Right kidney (tissue), 1 donor: ENCODE results near the gene PCED1B.
"Not testable (repeated sequence)": the region's sequence is repeated elsewhere in the genome, so short reads cannot be mapped to it uniquely, and the experiment has no call there.

Experiments used
- DNase-seq: peaks from one replicate; pipeline ENCODE4 v3.0.0-alpha.2; 2016

Gene PCED1B

GRCh38 chr12:47170281-47170680 is 90.9 kb downstream of the PCED1B start:
- DNase-seq = not testable (repeated sequence)

GRCh38 chr12:47178014-47178413 is 98.6 kb downstream of the PCED1B start:
- DNase-seq = no peak

DNA sequence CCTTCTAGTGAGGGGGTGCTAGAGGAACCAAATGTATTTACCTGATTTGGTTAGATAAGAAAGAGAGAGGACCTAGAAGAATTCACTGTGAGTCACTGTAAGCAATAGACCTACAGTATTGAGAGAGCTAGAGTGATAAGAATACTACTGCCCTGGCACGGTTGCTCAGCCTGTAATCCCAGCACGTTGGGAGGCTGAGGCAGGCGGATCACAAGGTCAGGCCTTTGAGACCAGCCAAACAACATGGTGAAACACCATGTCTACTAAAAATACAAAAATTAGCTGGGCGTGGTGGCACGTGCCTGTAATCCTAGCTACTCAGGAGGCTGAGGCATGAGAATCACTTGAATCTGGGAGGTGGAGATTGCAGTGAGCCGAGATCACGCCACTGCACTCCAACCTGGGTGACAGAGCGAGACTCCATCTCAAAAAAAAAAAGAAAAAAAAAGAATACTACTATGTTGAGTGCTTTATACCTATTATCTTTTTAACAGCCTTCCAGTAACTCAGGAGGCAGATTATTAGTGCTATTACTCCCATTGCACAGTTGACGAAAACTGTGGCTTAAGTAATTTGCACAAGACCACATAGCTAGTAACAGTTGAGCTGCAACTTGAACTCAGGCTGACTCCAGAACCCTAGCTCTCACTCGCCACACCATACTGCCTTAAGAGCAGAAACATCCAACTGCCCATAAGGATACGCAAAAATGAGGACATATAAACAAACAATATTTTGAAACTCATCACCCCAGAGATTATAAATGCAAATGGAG is 102.9 kb downstream of the PCED1B start:
- not testable (repeated sequence) for DNase-seq

DNA sequence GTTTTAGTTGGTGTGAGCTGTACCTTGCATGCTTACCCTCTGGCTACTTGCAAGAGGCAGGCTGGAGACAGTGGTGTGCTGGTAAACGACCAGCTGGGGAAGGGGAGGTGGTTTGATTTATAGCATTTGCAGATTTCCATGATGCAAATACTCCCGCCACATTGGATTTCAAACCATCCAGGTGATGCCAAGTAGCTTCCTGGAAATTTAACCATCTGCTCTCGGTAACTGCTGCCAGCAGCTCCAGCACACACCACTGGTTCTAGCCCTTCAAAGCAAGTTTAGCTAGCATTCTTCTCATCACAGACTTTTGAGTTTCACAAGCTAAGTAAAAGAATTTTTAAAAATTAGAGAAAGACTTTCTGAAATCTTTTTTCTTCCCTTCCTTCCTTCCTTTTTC is 104.8 kb downstream of the PCED1B start:
- no peak for DNase-seq

DNA sequence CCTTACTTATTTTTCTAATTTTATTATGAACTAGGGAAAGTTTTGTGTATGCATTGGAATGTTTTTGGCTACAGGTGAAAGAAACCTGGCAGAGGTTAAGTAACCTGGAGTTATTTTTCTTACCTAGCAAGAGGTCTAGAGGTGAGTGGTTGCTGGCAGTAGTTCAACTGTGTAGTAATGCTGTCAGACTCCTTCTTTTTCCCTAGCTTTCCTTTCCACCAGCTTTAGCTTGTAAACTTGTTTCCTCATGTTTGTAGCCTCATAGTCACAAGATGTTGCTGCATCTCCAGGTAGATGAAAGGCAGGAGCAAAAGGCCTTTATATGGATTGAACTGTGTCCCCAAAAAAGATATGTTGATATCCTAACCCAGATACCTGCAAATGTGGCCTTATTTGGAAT is 105.4 kb downstream of the PCED1B start:
- DNase-seq = no peak

DNA sequence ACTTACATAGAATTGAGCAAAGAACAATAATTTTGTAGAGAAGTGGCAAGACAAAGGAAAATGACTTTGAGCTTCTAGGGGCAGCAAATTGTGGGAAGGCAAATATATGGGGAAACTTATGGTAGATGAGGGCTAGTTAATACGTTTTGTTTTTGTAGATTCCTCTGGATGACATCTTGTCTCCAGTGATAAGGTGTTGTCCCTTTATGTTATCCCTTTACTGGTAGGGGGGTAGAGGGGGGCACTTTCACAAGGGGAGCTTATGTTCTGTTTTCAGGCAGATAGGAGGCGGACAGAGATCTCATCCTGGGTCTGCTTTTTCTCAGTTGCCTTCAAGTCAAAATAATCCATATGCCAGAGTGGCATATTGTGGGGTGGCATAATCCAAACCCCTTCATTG is 106.8 kb downstream of the PCED1B start:
- DNase-seq = no peak

GRCh38 chr12:47188576-47189441 is 109.4 kb downstream of the PCED1B start:
- no peak for DNase-seq

DNA sequence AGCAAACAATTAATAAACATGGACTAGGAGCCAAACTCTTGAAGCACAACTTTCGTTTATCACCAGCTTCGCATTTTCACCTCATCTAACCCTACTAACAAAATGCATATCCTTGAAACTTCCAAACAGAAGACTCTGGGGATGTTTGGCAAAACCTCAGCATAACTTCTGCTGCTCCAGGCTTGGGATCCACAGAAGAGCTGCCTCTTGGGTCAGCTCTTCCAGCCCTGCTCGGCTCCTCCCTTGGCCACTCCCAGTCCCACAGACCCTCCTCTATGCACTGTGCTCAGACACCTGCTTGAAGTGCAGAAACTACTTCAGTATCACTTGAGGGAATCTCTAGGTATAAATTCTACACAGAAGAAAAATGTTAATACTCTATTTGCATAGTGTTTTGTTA is 110.3 kb downstream of the PCED1B start:
- DNase-seq = no peak

- no peak for DNase-seq
These were observed 110.9 kb downstream of the PCED1B start for GRCh38 chr12:47190271-47190750.

GRCh38 chr12:47190905-47191304 is 111.5 kb downstream of the PCED1B start:
- no peak for DNase-seq

DNA sequence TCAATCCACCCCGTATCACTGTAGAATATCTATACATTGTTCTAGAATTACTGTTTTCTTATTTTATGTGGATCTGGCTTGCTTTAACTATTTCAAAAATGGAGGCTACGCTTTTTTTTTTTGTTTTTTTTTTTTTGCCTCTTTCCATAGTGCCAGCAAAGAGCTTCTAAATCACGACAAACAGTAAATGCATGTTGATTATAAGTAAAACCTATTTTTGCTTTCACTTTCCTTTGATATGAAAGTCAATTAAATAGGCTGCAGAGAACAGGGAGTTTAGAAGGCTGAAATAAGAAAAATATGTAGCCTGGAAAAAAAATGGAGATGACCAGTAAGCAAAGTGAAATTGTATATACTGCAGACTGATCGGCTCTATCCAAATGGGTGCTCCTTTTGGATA is 112.6 kb downstream of the PCED1B start:
- no peak for DNase-seq

- no peak for DNase-seq
These were observed 113.6 kb downstream of the PCED1B start for GRCh38 chr12:47193066-47193465.

- no peak for DNase-seq
These were observed 115.1 kb downstream of the PCED1B start for GRCh38 chr12:47194501-47194900.

GRCh38 chr12:47200446-47200845 is 121.0 kb downstream of the PCED1B start:
- DNase-seq = no peak

- not testable (repeated sequence) for DNase-seq
These were observed 121.8 kb downstream of the PCED1B start for GRCh38 chr12:47201190-47201589.

GRCh38 chr12:47202176-47202575 is 122.8 kb downstream of the PCED1B start:
- DNase-seq = no peak

DNA sequence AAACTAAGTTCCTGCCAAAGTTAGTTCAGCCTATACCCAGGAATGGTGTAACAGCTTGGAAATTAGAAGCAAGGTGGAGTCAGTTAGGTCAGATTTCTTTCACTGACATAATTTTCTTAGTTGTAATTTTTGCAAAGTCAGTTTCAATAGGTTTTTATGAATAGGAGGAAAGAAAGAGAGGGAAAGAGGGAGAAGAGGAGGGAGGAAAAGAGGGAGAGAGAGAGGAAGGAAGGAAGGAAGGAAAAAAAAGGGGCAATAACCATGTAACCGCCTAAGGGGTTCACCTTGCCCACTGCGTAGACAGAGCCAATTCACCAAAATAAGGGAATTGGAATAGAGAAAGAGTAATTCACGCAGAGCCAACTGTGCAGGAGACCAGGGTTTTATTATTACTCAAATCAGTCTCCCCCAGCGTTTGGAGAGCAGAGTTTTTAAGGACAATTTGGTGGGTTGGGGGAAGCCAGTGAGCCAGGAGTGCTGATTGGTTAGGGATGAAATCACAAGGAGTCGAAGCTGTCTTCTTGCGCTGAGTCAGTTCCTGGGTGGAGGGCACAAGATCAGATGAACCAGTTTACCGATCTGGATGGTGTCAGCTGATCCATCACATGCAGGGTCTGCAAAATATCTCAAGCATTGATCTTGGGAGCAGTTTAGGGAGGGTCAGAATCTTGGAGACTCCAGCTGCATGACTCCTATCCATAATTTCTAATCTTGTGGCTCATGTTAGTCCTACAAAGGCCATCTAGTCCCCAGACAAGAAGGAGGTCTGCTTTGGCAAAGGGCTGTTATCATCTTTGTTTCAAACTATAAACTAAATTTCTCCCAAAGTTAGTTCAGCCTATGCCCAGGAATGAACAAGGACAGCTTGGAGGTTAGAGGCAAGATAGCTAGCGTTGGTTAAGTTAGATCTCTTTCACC is 126.4 kb downstream of the PCED1B start:
- DNase-seq = no peak

- DNase-seq = no peak
These were observed 127.3 kb downstream of the PCED1B start for GRCh38 chr12:47206450-47207339.

GRCh38 chr12:47207340-47207717 is 127.9 kb downstream of the PCED1B start:
- no peak for DNase-seq

DNA sequence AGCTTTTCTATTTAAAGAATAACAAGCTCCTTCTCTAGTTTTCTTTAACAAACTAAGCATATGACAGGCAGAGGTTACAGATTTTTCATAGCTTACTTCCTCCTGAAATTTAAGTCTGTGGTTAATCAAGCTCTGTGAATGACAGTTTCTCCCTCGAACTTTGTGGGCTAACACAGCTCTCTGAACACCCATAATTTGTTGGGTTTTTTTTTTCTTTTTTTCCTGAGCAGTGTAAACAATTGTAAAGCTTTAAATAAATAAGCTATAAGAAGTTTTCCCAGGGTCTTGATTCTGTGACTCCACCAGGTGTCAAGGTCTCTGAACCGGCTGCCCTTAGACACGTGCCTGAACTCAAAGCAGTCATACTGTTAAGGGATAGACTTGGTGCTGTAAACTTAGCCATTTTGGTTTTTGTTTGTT is 128.4 kb downstream of the PCED1B start:
- no peak for DNase-seq

DNA sequence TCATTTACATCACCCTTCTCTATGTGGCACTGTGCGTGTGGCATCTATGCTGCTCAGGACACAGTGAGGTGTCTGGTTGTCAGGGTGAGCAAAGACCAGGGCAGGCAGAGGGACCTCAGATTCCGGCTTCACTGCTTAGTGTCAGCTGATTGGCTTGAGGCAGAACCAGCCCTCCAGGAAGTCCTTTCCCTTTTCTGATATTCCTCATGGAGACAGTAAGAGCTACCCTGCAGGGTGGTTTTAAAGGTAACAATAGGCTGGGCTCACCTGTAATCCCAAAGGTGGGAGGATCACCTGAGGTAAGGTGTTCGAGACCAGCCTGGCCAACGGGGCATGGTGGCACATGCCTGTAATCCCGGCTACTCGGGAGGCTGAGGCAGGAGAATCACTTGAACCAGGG is 129.6 kb downstream of the PCED1B start:
- DNase-seq = no peak
